Glutamatergic neuron (in vitro differentiated cells): ENCODE data around the gene MAP4K4. TPM values are rescaled to one million over a fixed set of nuclear protein-coding genes. Genes with fewer than 3 reads are reported as not detected.
"Not testable (repeated sequence)": the region's sequence is repeated elsewhere in the genome, so short reads cannot be mapped to it uniquely, and the experiment has no call there.

ENCODE experiments used
- DNase-seq: peaks from one replicate; pipeline ENCODE4 v3.0.0; 2022
- H3K27ac Mint-ChIP-seq: one replicate; pipeline ENCODE4 v1.8.0; 2020; ENCODE audit warnings: mild to moderate bottlenecking, mixed read lengths, inconsistent platforms; ENCODE audit not compliant: unreplicated experiment
- H3K27me3 Mint-ChIP-seq: one replicate; pipeline ENCODE4 v1.8.0; 2020; ENCODE audit warnings: mild to moderate bottlenecking, moderate library complexity, mixed read lengths, inconsistent platforms; ENCODE audit not compliant: unreplicated experiment
- H3K36me3 Mint-ChIP-seq: one replicate; pipeline ENCODE4 v1.8.0; 2020; ENCODE audit warnings: mild to moderate bottlenecking, mixed read lengths, inconsistent platforms; ENCODE audit not compliant: unreplicated experiment
- H3K4me1 Mint-ChIP-seq: one replicate; pipeline ENCODE4 v1.8.0; 2020; ENCODE audit warnings: mild to moderate bottlenecking, low read depth, mixed read lengths, inconsistent platforms; ENCODE audit not compliant: unreplicated experiment
- H3K4me3 Mint-ChIP-seq: one replicate; pipeline ENCODE4 v1.8.0; 2020; ENCODE audit warnings: mild to moderate bottlenecking, mixed read lengths, inconsistent platforms; ENCODE audit not compliant: unreplicated experiment
- H3K9me3 Mint-ChIP-seq: one replicate; pipeline ENCODE4 v1.8.0; 2020; ENCODE audit warnings: mild to moderate bottlenecking, moderate library complexity, mixed read lengths, inconsistent platforms; ENCODE audit not compliant: unreplicated experiment
- total RNA-seq: library from RNA; stranded (reverse); fragmentation: NEBNext Ultra II Directional; extraction: Animal tissue kit (Norgen Biotek cat#: 25700); gene quantifications from one replicate; pipeline ENCODE4 v1.2.1, GENCODE V29; 2021; ENCODE audit not compliant: unreplicated experiment
- TF ChIP-seq, protein P1 (sequence below): fragments of 200-600 bp; sonication (generic); IDR thresholded peaks from one replicate; pipeline ENCODE4 v1.5.0; 2021; ENCODE audit not compliant: partially characterized antibody, unreplicated experiment

Gene MAP4K4
- total RNA-seq, 1 donor from 2014 or later: 756 TPM

GRCh38 chr2:101909760-101910159 is 212.3 kb downstream of the MAP4K4 start:
- H3K4me1 Mint-ChIP-seq: no peaks in the 10 kb centered on the region
- TF ChIP-seq, protein P1, sequence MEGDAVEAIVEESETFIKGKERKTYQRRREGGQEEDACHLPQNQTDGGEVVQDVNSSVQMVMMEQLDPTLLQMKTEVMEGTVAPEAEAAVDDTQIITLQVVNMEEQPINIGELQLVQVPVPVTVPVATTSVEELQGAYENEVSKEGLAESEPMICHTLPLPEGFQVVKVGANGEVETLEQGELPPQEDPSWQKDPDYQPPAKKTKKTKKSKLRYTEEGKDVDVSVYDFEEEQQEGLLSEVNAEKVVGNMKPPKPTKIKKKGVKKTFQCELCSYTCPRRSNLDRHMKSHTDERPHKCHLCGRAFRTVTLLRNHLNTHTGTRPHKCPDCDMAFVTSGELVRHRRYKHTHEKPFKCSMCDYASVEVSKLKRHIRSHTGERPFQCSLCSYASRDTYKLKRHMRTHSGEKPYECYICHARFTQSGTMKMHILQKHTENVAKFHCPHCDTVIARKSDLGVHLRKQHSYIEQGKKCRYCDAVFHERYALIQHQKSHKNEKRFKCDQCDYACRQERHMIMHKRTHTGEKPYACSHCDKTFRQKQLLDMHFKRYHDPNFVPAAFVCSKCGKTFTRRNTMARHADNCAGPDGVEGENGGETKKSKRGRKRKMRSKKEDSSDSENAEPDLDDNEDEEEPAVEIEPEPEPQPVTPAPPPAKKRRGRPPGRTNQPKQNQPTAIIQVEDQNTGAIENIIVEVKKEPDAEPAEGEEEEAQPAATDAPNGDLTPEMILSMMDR: no peak
- DNase-seq: no peak
- peaks cover 3% of the 10 kb centered on the region for H3K9me3 Mint-ChIP-seq
- H3K4me3 Mint-ChIP-seq: no peak overlapping the region
- H3K36me3 Mint-ChIP-seq: no peaks in the 10 kb centered on the region
- no peak overlapping the region for H3K27ac Mint-ChIP-seq
- H3K27me3 Mint-ChIP-seq: peaks cover 1% of the 10 kb centered on the region

DNA sequence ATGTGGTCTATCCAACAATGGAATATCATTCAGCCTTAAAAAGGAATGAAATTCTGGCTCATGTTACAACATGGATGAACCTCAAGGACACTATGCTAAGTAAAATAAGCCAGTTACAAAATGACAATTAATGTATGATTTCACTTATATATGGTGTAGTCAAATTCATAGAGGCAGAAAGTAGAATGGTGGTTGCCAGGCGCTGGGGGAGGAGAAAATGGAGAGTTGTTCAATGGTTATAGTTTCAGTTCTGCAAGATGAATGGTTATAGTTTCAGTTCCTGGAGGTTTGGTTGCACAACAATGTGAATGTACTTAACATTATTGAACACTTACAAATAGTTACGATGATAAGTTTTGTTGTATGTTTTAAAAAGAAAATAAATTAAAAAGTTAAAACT is 215.0 kb downstream of the MAP4K4 start:
- no peaks in the 10 kb centered on the region for H3K36me3 Mint-ChIP-seq
- no peaks in the 10 kb centered on the region for H3K27me3 Mint-ChIP-seq
- TF ChIP-seq, protein P1: no peak
- no peak overlapping the region for H3K27ac Mint-ChIP-seq
- H3K9me3 Mint-ChIP-seq: no peaks in the 10 kb centered on the region
- DNase-seq: no peak
- no peaks in the 10 kb centered on the region for H3K4me1 Mint-ChIP-seq
- no peak overlapping the region for H3K4me3 Mint-ChIP-seq

GRCh38 chr2:101921319-101921952 is 223.9 kb downstream of the MAP4K4 start:
- DNase-seq: no peak
- no peaks in the 10 kb centered on the region for H3K27me3 Mint-ChIP-seq
- TF ChIP-seq, protein P1: no peak

DNA sequence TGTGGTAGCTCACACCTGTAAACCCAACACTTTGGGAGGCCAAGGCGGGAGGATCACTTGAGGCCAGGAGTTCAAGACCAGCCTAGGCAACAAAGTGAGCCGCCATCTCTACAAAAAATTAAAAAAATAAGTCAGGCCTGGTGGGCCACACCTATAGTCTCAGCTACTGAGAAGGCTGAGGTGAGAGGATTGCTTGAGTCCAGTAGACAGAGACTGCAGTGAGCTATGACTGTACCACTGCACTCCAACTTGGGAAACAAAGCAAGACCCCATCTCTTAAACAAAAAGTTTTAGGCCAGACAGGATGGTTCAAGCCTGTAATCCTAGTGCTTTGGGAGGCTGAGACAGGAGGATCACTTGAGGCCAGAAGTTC is 224.4 kb downstream of the MAP4K4 start:
- DNase-seq: no peak
- TF ChIP-seq, protein P1: no peak
- H3K36me3 Mint-ChIP-seq: peaks cover 22% of the 10 kb centered on the region
- H3K4me3 Mint-ChIP-seq: no peak overlapping the region
- H3K9me3 Mint-ChIP-seq: peaks cover 8% of the 10 kb centered on the region
- H3K27ac Mint-ChIP-seq: no peak overlapping the region
- H3K4me1 Mint-ChIP-seq: no peaks in the 10 kb centered on the region
- H3K27me3 Mint-ChIP-seq: no peaks in the 10 kb centered on the region

More at GRCh38 chr2:101921319-101921952, 223.9 kb downstream of the MAP4K4 start:
- Mint-ChIP-seq H3K27ac (no peak overlapping the region), H3K9me3 (peaks cover 5% of the 10 kb centered on the region), H3K36me3 (peaks cover 17% of the 10 kb centered on the region), H3K4me1 (no peaks in the 10 kb centered on the region), H3K4me3 (no peak overlapping the region)

- H3K4me1 Mint-ChIP-seq, H3K27me3 Mint-ChIP-seq, DNase-seq, H3K27ac Mint-ChIP-seq, H3K4me3 Mint-ChIP-seq: not testable (repeated sequence)
- H3K36me3 Mint-ChIP-seq: peaks cover 31% of the 10 kb centered on the region
- H3K9me3 Mint-ChIP-seq: peaks cover 15% of the 10 kb centered on the region
These were observed 226.8 kb downstream of the MAP4K4 start for GRCh38 chr2:101924311-101924710.
